ENCODE results near the gene ECM2.

The ECM2 gene

DNA sequence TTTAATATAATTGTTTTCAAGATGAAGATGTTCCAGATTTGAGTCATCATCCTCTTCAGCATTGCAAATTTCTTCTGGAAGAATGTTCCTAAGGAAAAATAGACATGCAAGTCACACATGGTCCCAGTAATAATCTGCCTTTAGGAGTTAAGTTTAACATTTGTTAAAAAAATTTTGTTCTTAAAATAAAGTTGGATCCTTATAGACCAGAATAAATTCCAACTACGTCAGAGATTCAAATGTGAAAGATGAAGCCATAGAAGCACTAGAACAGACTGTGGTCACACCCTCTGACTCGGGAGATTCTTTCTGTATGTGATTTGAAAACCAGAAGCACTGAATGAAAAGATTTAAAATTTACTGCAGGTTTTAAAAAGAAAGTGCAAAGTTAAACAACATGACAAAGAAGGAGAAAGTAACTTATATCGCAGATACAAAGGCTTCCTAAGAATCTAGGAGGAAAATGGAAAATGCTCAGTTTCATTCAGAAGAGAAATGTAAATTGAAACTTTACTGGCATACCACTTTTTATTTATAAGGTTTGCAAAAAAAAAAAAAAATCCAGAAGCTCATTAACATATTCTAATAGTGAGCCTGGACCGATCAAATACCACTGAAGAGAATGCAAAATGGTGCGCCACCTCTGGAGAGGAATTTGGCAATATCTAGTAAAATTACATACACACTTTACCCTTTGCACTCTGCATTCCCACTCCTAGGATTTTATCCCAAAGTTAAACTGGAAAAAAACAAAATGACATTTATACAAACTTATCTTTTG lies 39.2 kb downstream of the ECM2 start:
- no peak for DNase-seq

DNA sequence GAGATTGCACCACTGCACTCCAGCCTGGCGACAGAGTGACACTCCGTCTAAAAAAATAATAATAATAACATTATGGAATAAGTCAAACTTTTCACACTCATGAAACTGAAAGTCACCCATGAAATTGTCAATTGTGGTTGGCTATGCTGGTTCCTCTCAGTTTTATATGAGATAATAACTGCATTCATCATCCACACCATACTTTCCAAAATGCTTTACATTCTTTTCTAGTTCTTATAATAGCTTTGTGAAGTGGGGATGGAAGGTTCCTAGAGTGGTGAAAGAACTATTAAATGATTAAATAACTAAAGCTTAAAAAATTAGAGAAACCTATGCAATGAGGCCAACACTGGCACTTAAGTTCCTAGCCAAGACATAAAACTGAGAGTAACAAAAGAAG lies 40.9 kb downstream of the ECM2 start:
- no peak for DNase-seq

DNA sequence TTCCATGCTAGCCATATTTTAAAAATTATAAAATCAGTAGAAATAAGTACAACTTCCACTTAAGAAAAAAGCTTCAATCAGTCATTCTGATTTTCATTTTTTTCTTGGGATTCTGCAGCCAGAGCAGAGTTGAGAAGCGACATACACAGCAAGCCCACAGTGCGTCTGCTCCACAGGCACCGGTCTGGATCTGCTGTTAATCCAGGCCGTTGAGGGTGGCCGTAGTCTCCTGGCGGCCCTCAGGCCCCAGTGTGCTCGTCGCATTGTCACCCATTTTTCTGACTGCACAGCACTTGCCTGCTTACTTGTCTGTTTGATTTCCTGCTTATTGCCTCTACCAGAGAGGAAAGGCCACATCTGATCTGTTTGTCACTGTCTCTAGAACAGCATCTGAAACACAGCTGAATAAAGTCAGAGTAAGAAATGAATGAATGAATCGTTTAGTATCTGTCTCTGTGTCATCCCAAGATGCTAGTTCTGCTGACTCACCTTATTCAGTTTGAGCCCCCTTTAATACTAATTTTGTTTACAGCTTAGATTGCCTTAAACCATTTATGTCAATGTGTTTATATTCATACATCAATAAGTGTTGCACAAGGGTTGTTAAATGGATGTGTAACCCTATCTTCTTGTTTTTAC lies 41.9 kb downstream of the ECM2 start:
- no peak for DNase-seq

DNA sequence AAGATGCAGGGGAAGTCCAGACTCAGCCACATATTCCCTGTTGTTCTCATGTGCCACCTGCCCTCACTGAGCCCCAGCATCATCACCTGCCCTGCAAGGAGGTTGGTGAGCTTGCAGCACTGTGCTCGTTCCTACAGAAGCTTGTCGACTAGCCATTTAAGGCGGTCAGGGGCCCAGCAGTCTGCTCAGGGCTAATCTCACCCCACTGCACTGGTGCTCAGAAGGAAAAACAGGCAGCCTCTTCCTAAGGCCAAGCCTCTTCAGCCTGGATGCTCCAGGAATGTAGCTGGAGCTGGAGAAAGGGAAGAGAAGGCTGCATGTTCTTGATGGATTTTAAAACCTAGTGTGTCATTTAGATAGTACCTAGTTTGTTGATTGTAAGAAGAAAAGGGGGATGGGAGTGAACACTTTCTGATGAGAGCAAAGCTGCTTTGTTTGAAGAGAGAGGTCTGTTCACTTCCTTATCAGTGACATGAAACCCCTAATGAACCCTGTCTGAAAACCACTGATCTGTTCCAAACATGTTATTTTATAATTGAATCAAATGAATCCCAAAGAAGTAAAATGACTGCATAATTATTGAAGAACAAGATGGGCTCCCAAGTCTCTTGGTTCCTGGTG lies 42.9 kb downstream of the ECM2 start:
- no peak for DNase-seq

DNA sequence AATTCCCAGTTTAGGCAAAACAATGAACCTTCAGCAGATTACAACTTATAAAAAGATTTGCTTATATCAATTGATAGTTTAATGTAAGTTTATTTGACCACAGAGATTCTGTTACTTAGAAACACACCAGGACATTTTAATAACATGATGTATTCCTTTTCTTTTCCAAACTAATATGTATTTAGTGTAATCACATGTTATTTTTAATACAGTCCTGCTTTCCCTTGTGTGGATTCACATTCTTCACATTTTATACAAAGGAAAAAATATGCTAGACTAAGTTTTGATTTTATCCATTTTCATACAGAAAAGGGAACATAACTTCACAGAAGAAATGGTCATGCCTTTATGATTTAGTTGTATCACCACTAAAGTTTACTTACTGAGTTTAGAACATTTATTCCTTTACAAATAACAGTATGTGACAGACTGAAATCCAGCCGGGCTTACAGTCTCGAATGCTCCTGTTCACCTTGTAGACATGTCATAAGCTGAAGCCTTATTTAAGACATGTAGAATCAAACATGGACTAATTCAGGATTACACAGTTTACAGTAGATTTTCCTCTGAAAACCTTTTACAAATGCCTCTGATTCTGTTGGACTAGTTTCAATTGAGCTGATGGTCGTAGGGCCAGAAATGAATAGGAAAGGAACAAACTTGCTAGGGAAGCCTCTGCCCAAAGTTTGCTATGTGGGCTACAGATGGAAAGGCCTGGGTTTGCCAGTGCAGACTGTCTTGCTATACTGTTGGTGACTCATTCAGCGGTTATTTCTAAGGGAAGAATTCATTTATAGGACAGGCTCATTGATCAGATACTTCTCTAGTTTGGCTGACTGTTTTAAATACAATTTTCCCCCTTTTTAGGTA lies 46.9 kb downstream of the ECM2 start:
- DNase-seq = no peak

DNA sequence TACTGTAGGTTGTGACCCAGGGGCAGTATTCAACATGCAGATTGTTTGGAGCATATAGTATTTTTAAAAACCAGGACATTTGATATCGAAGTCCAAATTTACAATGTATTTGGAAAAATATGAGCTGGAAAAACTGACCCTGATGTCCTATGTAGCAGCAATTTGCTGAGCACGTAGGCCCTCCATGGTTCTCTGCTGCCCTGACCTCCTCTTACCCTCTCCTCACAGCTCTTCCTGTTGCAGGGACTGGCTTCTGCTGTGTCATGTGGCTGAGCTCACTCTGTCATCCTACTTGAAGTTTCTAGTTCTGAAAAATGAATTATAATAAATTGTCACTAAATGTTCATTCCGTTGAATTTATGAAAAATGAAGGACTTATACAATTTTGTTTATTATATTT lies 49.4 kb downstream of the ECM2 start:
- DNase-seq = no peak

DNA sequence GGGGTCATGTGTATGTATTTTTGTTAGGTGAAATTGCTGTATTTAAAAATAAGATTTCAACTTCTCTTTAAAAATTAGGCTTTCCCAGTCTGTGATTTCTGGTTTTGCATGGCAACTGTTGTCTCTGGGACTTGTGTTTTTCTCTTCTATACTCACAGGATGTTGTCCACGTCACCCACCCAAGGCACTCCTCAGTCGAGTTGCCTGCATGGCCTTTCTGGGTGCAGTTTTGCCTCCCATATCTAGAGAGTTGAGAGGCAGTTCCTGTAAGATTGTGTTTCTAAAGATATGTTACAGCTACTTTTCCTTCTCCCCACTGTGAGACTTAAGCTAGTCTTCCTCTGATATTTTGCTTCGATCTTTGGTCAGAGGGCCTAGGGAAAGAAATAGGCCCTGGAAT lies 51.2 kb downstream of the ECM2 start:
- no peak for DNase-seq

DNA sequence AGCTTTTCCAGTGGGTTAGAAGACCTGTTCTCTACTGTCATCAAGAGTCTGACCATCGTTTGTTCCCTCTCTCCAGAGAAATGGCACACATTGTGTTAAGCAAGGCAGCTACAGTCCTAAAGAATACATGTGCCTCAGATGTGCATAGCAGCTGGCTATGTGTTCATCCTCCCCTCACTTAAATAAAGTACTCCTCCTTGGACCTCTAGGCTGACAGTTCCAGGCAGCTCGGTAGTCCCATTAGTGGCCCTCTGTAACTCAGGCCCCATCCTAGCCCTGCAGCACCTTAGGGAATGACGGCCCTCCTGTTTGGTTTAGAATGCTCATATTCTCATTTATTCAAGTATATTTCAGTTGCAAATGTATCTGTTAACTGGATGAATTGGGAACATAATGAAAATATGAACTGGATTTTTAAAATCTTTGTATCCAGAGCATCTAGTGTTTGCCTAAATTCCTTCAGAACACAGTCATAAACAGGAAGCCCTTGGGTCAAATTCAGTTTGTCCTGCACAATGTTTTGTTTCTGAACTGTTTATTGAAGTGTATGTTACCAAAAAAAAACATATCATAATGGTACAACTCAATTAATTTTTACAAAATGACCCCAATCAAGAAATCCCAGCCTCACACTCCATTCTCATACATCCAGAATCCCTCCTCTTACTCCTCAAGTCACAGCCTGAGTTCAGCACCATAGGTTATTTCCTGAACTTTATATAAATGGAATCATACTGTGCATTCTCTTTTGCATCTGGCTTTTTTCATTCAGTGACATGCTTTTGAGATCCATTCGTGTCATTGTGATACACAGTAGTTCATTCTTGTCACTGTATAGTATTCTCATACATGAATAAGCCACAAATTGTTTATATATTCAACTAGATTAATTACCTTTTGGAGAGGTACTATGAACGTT lies 51.9 kb downstream of the ECM2 start:
- no peak for DNase-seq

DNA sequence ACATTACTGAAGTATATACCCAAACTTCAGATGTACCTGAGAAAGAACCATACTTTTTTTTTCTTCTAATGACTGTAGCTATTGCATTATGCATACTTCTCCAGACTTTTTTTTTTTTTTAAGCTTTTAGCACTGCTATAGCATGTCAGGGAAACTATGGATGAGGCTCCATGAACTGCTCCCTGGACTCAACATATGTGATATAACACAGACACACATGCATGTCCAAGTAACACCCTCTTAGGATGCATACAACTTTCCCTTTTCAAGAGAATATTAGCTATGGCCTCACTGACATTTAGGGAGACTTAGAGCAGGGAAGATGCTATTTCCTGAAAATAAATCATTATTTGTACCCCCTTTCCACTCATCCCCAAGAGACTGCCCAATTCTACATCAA lies 53.0 kb downstream of the ECM2 start:
- DNase-seq = no peak

DNA sequence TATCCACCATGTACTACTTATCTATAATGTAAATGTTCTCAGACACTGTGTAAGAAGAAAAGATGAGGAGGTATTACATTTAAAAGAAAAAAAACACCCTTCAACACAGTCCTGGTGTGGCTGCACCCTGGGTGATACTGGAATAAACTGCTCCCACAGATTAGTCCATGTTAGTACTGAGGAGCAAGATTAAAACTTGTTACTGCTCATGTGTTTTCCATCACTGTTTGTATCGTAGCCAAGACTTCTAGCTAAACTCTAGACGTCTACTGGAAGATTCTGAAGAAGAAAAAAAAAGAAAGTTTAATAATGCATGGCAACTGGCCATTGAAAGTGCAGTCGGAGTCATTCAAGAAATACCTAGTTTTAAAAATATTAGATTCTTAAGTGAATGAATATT lies 53.5 kb downstream of the ECM2 start, which contains the start of gene ASPN:
TSS of gene ASPN (minus strand) at position 178 of the 400 bp plus-strand sequence.
- DNase-seq = no peak

DNA sequence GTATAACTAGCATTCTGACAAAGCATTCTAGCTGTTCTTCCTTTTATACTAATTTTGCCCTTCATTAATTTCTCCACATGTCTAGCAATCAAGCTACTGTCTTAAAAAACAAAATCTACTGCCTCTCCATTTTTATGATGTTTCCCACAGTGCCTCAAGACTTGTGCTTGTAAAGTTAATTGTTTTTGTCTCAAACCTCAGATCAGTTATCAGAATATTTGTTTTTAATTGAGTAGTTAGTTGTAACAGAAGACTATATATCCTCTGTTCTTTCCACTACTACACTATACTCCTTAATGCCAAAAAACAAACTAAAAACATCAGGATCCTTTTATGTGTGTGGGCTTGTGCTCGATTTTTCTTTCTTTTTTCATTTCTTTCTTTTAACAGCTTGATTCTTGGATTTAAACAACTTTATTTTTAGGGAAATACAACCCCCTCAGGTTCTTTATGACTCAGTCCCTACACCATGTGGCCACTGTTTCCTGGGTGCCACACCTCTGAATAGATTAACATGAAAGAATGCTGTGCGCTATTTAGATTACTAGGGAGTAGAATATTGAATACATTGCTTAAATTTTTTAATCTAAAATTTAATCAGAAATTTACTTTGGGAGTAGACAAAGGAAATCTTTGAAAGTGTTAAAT lies 54.7 kb downstream of the ECM2 start:
- DNase-seq = no peak

DNA sequence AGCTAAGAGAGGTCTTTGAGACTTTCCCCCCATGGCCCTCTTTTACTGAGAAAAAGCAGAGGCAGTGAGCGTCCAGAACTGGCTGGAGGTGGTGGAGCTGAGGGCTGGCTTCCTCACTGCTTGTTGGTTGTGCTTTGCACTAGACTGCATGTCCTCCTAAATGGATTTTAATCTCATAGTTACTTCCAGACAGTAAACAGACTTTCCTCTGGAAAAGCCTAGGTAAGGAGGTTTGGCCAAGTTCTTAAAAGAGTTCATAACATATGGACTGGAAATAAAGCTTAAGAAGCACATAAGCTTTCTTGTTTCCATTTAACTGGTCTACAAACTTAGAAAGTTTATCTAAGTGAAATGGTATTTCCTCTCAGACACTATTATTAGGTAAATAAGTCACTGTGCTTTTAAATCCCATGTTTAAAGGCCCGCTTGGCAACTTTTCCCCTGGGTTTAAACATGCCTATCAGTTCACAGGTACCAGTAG lies 55.5 kb downstream of the ECM2 start:
- DNase-seq = no peak

DNA sequence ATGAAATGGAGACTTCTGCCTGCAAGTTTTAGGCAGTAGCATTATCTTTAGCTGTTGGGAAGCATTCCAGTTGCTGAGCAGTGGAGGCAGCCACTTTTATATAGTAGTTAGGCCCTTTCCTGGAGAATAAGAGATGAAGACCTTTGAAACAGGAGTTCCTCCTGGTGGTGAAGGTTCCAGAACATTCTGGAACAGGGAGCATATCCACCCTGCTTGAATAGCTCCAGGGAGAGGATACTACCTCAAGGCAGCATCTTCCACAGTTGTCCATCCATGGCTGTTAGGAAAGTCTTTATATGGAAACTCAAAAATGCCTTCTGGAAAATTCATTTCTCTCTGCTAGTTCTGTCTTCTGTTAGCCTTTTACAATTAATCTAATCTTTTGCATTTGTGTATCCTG lies 56.4 kb downstream of the ECM2 start:
- no peak for DNase-seq

DNA sequence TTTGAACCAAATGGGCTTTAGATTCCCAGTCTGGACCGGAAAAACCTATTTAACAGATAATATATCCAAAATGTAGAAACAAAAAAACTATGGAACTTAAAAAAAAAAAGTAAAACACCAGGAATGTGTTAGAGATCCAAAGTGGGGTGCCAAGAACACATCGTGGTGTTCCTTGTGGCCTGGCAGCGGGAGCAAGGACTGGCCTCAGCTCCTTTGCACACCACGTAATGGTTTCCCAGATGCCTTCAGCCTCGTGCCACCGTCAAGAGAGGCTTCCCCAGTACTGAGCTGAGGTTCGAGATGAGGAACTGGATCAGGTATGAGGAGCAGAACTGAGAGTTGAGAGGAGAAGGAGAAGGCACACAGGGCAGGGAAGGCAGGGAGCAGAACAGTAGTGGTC lies 57.0 kb downstream of the ECM2 start:
- no peak for DNase-seq

DNA sequence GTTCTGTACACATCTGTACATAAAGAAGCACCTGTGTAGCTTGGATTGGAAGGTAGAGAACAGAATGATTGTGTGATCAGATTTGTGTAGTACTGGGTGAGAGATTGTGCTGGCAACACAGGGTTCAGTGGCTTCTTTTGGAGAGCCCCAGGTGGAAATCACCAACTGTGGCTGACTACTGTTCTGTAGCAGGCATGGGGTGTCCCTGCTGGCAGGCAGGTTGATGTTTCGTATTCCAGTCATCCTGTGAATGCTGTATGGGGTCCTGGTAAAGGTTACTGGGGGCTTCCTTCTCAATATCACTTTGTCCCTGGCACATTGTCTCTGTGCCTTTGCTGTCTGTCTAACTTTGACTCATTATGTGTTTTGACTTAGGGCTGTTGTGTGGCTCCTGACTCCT lies 58.8 kb downstream of the ECM2 start:
- no peak for DNase-seq

DNA sequence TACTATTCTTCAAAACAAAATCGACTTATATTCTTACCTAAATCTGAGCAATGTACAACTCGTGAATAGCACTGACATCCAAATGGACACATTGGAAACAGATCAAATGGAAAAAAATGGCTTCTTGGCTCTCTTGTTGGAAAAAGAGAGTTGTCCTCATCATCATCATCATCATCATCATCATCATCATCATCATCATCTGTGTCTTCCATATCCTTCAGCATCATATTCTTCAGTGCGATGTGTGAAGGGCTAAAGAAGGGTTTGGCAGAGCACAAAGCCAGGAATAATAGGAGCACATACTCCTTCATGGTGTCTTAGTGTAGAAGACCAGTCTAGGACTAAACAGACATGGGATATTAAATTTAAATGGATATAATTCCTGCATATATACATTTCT lies 61.2 kb downstream of the ECM2 start:
- DNase-seq = no peak

DNA sequence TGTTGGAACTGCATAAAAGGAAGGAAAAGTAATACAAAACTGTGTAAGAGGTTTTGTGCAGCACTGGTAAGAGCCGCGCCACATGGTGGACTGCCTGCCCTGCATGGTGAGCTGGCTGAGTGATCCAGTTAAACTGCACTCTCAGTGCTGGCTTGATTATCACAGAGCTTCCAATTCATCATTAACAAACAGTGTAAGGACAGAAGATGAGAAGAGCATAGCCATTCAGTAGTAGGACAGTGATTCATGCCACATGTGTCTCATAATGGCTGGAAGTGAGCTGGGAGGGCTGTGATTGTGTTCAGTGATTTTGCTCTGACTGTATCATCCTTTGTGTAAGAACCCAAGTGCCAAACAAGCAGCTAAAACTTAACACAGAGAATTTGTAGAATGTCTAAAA lies 67.6 kb downstream of the ECM2 start:
- no peak for DNase-seq

DNA sequence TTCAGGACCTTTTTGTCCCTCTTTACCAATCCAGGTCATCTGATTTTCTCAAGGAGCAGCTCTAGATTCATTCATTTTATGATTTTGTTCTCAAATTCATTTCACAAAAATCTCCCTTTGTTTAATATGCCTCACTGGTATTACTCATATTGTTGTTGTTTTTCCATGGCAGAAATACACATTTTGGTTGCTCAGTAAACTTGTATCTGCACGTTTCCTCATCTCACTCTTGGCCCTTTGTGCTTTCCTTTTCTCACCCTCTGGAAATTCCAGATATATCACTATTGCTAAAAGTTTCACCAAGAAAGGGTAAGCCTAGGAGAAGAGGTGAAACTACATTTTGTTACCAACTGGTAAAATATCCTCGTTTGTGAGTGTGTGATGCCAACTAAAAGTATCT lies 68.3 kb downstream of the ECM2 start:
- no peak for DNase-seq

DNA sequence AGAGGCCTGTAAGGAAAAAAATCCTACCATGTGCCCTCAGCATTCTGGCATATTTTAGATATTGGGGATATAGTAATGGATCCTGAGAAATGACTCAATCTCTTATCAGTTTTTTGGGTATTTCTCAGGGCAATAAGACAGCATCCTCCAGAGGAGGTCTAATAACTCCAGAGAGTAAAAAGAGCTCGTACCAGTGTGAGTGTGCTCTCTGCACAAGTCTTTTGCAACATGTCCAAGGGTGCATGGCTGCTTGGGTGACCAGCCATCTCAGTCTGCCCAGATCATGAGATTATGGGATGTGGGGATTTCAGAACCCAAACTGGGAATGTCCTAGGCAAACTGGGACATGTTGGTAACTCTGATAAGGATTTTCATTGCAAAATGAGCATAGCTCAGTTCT lies 68.7 kb downstream of the ECM2 start:
- DNase-seq = no peak

DNA sequence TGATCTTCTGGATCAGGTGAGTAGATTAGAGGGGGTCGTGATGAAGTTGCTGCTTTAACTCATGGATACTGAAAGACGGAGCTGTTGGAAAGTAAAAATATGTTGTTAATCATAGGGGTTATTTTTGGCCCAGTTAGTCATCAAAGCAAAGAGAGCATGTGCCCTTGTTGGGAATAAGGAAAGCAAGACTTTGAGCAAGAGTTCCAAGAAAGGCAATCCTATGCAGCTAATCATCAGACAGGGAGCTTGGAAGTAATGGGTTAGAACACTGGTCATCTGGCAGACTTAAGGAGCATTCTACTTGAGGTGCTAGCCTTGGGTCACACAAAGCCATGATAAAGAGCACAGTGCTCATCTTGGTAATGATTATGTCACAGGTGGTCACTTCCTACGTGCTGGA lies 71.8 kb downstream of the ECM2 start:
- DNase-seq = no peak

DNA sequence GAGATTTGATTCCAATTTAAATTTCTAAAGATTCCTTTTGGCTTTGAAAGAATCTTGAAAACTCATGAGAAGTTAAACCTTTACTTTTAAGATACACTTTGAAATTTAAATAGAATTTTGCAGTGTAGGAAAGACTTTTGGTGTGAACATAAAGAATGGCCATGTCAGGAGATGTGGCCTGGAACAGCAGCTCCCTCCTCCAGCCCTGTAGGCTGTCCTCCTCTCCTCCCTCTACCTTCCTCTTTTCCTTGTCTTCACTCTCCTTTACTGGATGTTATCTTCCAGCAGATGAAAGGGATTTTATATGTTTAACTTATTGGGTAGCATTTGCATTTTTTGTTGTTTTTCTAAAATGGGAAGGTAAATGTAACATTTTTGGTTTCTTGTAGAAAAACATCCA lies 72.4 kb downstream of the ECM2 start:
- DNase-seq = no peak

DNA sequence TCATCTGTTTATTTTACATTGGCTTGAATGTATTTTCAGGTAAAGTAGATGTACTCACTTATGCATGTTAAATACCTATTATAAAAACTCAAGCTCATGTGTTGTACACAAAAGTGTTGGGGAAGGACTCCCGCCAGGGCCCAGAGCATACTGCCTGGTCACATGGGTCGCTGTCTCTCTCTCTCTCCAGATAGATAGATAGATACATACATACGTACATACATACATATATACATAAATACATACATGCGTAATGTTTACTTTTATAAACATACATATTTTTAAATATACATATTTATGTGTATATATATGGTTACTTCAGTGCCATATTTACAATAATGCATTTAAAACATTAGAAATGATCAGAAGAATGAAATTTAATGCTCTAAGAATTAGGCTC lies 78.2 kb downstream of the ECM2 start:
- no peak for DNase-seq

Measured in NCI-H1436 (cell line).